Neural cell (in vitro differentiated cells): ENCODE data around the gene CTDP1.

Experiments
- EZH2 ChIP-seq: fragments of 200-600, 300-800 bp; shearing (Covaris generic), sonication (generic); IDR thresholded peaks from 2 replicates; pipeline ENCODE4 v1.6.1; 2014; ENCODE audit warnings: antibody characterized with exemption, low read length, borderline replicate concordance, mild to moderate bottlenecking; ENCODE audit not compliant: insufficient read depth, poor library complexity, severe bottlenecking
- MXI1 ChIP-seq: fragments of 450-650 bp; conservative IDR thresholded peaks from 2 replicates; pipeline ENCODE4 v1.6.1; 2014; ENCODE audit warnings: antibody characterized with exemption, mild to moderate bottlenecking; ENCODE audit not compliant: poor library complexity, severe bottlenecking
- TF ChIP-seq, protein P1 (sequence below): fragments of 450-650 bp; IDR thresholded peaks from 2 replicates; pipeline ENCODE4 v1.5.1; 2014; ENCODE audit warnings: antibody characterized with exemption, mild to moderate bottlenecking, moderate library complexity; ENCODE audit not compliant: poor library complexity, severe bottlenecking

DNA sequence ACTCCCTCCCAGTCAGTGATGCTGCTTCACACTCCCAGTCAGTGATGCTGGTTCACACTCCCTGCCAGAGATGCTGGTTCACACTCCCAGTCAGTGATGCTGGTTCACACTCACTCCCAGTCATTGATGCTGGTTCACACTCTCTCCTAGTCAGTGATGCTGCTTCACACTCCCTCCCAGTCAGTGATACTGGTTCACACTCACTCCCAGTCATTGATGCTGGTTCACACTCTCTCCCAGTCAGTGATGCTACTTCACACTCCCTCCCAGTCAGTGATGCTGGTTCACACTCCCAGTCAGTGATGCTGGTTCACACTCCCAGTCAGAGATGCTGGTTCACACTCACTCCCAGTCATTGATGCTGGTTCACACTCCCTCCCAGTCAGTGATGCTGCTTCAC is 83.8 kb downstream of the CTDP1 start:
- TF ChIP-seq EZH2 (no peak), MXI1 (no peak)
- TF ChIP-seq, protein P1, sequence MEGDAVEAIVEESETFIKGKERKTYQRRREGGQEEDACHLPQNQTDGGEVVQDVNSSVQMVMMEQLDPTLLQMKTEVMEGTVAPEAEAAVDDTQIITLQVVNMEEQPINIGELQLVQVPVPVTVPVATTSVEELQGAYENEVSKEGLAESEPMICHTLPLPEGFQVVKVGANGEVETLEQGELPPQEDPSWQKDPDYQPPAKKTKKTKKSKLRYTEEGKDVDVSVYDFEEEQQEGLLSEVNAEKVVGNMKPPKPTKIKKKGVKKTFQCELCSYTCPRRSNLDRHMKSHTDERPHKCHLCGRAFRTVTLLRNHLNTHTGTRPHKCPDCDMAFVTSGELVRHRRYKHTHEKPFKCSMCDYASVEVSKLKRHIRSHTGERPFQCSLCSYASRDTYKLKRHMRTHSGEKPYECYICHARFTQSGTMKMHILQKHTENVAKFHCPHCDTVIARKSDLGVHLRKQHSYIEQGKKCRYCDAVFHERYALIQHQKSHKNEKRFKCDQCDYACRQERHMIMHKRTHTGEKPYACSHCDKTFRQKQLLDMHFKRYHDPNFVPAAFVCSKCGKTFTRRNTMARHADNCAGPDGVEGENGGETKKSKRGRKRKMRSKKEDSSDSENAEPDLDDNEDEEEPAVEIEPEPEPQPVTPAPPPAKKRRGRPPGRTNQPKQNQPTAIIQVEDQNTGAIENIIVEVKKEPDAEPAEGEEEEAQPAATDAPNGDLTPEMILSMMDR = no peak
